ENCODE data around the gene MZF1. TPM values are rescaled to one million over a fixed set of nuclear protein-coding genes. Genes with fewer than 3 reads are reported as not detected.

Gene MZF1
- total and polyA plus RNA-seq, 9 of the 15 experiments (the other 6 are each of a cell fraction or from before 2014, with no cell fraction given): 0.31 to 29.3 (median 11.5) TPM

DNA sequence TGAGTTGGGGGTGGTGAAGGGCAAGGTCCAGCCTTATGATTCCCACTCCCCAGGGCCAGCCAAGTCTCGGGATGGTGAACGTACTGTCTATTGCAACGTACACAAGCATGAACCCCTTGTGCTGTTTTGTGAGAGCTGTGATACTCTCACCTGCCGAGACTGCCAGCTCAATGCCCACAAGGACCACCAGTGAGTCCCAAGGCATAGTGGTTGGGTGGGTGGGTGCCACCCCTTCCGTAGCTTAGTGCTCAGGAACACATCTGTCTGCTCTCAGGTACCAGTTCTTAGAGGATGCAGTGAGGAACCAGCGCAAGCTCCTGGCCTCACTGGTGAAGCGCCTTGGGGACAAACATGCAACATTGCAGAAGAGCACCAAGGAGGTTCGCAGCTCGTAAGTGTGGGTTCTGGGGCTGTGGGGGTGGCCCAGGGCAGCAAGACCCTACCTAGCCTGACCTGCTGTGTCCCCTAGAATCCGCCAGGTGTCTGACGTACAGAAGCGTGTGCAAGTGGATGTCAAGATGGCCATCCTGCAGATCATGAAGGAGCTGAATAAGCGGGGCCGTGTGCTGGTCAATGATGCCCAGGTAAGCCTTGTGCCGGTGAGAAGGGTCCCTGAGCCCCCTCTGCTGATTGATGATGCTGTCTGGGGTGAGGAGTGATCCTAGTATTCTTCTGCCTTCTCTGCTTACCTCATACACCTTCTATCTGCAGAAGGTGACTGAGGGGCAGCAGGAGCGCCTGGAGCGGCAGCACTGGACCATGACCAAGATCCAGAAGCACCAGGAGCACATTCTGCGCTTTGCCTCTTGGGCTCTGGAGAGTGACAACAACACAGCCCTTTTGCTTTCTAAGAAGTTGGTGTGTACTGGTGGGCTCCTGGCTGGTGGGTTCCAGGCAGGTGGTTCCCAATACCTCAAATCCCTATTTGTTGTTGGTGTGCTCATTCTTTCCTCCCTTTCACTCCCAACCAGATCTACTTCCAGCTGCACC, 25.5 kb downstream of the MZF1 start (continued):
- TF ChIP-seq, protein P1, sequence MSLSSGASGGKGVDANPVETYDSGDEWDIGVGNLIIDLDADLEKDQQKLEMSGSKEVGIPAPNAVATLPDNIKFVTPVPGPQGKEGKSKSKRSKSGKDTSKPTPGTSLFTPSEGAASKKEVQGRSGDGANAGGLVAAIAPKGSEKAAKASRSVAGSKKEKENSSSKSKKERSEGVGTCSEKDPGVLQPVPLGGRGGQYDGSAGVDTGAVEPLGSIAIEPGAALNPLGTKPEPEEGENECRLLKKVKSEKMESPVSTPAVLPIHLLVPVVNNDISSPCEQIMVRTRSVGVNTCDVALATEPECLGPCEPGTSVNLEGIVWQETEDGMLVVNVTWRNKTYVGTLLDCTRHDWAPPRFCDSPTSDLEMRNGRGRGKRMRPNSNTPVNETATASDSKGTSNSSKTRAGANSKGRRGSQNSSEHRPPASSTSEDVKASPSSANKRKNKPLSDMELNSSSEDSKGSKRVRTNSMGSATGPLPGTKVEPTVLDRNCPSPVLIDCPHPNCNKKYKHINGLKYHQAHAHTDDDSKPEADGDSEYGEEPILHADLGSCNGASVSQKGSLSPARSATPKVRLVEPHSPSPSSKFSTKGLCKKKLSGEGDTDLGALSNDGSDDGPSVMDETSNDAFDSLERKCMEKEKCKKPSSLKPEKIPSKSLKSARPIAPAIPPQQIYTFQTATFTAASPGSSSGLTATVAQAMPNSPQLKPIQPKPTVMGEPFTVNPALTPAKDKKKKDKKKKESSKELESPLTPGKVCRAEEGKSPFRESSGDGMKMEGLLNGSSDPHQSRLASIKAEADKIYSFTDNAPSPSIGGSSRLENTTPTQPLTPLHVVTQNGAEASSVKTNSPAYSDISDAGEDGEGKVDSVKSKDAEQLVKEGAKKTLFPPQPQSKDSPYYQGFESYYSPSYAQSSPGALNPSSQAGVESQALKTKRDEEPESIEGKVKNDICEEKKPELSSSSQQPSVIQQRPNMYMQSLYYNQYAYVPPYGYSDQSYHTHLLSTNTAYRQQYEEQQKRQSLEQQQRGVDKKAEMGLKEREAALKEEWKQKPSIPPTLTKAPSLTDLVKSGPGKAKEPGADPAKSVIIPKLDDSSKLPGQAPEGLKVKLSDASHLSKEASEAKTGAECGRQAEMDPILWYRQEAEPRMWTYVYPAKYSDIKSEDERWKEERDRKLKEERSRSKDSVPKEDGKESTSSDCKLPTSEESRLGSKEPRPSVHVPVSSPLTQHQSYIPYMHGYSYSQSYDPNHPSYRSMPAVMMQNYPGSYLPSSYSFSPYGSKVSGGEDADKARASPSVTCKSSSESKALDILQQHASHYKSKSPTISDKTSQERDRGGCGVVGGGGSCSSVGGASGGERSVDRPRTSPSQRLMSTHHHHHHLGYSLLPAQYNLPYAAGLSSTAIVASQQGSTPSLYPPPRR (CRISPR knock-in tag; IDR thresholded peaks at IDR 0.05; ENCODE audit: borderline replicate concordance): no peak
- TF ChIP-seq SUPT5H (IDR thresholded peaks at IDR 0.05) (peak; percentile 35; the same call in 1 of the 2 replicates), POLR3A (IDR thresholded peaks at IDR 0.05; ENCODE audit: borderline replicate concordance, extremely low read depth, insufficient read depth, insufficient read length) (no peak), KDM5B (IDR thresholded peaks at IDR 0.05; ENCODE audit: insufficient replicate concordance, low read depth, low read length) (no peak), ZNF707 (CRISPR knock-in tag; conservative IDR thresholded peaks at IDR 0.05) (no peak), YY1 (IDR thresholded peaks at IDR 0.05; ENCODE audit: borderline replicate concordance in 1 of 3, control insufficient read depth in 1 of 3, extremely low read depth in 1 of 3, insufficient read depth in 3 of 3, insufficient read length in 1 of 3, insufficient replicate concordance in 2 of 3, low read depth in 1 of 3, low read length in 2 of 3) (peak in 1 of 3 experiments; percentile 2), ZNF121 (CRISPR knock-in tag; conservative IDR thresholded peaks at IDR 0.05) (0 out of 2 replicates have a peak, but pooled peaks have one; percentile 7), ZC3H4 (CRISPR knock-in tag; IDR thresholded peaks at IDR 0.05; ENCODE audit: borderline replicate concordance) (peak; percentile 28; the same call in 1 of the 2 replicates)
- TF ChIP-seq, protein P2, sequence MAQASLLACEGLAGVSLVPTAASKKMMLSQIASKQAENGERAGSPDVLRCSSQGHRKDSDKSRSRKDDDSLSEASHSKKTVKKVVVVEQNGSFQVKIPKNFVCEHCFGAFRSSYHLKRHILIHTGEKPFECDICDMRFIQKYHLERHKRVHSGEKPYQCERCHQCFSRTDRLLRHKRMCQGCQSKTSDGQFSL (CRISPR knock-in tag; IDR thresholded peaks at IDR 0.05): no peak
- TF ChIP-seq, protein P2 (tag; IDR thresholded peaks at IDR 0.05): no peak
- TF ChIP-seq, protein P3, sequence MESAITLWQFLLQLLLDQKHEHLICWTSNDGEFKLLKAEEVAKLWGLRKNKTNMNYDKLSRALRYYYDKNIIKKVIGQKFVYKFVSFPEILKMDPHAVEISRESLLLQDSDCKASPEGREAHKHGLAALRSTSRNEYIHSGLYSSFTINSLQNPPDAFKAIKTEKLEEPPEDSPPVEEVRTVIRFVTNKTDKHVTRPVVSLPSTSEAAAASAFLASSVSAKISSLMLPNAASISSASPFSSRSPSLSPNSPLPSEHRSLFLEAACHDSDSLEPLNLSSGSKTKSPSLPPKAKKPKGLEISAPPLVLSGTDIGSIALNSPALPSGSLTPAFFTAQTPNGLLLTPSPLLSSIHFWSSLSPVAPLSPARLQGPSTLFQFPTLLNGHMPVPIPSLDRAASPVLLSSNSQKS (CRISPR knock-in tag; IDR thresholded peaks at IDR 0.05): no peak
- TF ChIP-seq, protein P4, sequence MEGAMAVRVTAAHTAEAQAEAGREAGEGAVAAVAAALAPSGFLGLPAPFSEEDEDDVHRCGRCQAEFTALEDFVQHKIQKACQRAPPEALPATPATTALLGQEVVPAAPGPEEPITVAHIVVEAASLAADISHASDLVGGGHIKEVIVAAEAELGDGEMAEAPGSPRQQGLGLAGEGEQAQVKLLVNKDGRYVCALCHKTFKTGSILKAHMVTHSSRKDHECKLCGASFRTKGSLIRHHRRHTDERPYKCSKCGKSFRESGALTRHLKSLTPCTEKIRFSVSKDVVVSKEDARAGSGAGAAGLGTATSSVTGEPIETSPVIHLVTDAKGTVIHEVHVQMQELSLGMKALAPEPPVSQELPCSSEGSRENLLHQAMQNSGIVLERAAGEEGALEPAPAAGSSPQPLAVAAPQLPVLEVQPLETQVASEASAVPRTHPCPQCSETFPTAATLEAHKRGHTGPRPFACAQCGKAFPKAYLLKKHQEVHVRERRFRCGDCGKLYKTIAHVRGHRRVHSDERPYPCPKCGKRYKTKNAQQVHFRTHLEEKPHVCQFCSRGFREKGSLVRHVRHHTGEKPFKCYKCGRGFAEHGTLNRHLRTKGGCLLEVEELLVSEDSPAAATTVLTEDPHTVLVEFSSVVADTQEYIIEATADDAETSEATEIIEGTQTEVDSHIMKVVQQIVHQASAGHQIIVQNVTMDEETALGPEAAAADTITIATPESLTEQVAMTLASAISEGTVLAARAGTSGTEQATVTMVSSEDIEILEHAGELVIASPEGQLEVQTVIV (CRISPR knock-in tag; IDR thresholded peaks at IDR 0.05; ENCODE audit: borderline replicate concordance): no peak
- TF ChIP-seq, protein P5, sequence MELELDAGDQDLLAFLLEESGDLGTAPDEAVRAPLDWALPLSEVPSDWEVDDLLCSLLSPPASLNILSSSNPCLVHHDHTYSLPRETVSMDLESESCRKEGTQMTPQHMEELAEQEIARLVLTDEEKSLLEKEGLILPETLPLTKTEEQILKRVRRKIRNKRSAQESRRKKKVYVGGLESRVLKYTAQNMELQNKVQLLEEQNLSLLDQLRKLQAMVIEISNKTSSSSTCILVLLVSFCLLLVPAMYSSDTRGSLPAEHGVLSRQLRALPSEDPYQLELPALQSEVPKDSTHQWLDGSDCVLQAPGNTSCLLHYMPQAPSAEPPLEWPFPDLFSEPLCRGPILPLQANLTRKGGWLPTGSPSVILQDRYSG (tag; conservative IDR thresholded peaks at IDR 0.05; ENCODE audit: low read depth): no peak

Data from K562 (cell line).